Measurements from ENCODE around the gene TXNRD2. TPM values are rescaled to one million over a fixed set of nuclear protein-coding genes. Genes with fewer than 3 reads are reported as not detected.

Gene TXNRD2
- polyA plus RNA-seq, 1 donor from 2014 or later: 4.1 TPM

DNA sequence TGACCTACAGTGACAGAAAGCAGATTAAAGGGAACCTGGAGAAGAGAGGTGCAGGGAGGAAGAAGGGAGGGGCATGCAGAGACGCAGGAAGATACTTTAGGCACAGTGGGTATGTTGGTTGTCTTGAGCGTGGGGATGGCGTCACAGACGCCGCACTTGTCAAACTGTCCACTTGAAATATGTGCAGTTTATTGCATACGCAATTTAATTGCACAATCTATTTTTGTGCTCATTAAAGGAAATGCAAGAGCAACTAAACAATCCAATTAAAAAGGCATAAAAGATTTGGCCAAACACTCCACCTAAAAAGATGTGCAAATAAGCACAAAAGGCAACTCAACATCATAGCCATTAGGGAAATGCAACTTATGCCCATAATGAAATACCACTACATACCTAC lies 103.7 kb downstream of the TXNRD2 start:
- Histone ChIP-seq H3K79me2 (replicated peaks; ENCODE audit: insufficient read depth, low read length) (no peaks in the 10 kb centered on the region), H3K36me3 (ENCODE audit: insufficient read depth, low read length) (no peaks in the 10 kb centered on the region), H3K27me3 (ENCODE audit: insufficient read depth, low read depth, low read length) (no peaks in the 10 kb centered on the region), H3K9ac (ENCODE audit: low read length) (no peak overlapping the region), H2AFZ (ENCODE audit: low read depth, low read length) (no peak overlapping the region), H3K9me2 (ENCODE audit: insufficient read depth, low read length) (no peaks in the 10 kb centered on the region), H4K20me1 (ENCODE audit: insufficient read depth) (no peaks in the 10 kb centered on the region), H3K4me3 (ENCODE audit: low read length) (no peak overlapping the region), H3F3A (ENCODE audit: insufficient read depth, low read length, poor library complexity, severe bottlenecking) (no peaks in the 10 kb centered on the region), H3K27ac (ENCODE audit: low read length) (no peak overlapping the region), H3K4me2 (ENCODE audit: low read length) (no peak overlapping the region), H3K9me3 (ENCODE audit: low read length) (no peaks in the 10 kb centered on the region)
- no peak for TF ChIP-seq EZH2 (IDR thresholded peaks at IDR 0.05; ENCODE audit: borderline replicate concordance, insufficient read depth, low read length, poor library complexity, severe bottlenecking)
- no peak for TF ChIP-seq TAF1 (IDR thresholded peaks at IDR 0.05; ENCODE audit: low read depth)
- TF ChIP-seq, protein P1, sequence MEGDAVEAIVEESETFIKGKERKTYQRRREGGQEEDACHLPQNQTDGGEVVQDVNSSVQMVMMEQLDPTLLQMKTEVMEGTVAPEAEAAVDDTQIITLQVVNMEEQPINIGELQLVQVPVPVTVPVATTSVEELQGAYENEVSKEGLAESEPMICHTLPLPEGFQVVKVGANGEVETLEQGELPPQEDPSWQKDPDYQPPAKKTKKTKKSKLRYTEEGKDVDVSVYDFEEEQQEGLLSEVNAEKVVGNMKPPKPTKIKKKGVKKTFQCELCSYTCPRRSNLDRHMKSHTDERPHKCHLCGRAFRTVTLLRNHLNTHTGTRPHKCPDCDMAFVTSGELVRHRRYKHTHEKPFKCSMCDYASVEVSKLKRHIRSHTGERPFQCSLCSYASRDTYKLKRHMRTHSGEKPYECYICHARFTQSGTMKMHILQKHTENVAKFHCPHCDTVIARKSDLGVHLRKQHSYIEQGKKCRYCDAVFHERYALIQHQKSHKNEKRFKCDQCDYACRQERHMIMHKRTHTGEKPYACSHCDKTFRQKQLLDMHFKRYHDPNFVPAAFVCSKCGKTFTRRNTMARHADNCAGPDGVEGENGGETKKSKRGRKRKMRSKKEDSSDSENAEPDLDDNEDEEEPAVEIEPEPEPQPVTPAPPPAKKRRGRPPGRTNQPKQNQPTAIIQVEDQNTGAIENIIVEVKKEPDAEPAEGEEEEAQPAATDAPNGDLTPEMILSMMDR (IDR thresholded peaks at IDR 0.05; ENCODE audit: poor library complexity, severe bottlenecking): no peak
- no peak for TF ChIP-seq MXI1 (conservative IDR thresholded peaks at IDR 0.05; ENCODE audit: poor library complexity, severe bottlenecking)
- TF ChIP-seq EP300 (conservative IDR thresholded peaks at IDR 0.05; ENCODE audit: poor library complexity, severe bottlenecking): no peak
- TF ChIP-seq, protein P2, sequence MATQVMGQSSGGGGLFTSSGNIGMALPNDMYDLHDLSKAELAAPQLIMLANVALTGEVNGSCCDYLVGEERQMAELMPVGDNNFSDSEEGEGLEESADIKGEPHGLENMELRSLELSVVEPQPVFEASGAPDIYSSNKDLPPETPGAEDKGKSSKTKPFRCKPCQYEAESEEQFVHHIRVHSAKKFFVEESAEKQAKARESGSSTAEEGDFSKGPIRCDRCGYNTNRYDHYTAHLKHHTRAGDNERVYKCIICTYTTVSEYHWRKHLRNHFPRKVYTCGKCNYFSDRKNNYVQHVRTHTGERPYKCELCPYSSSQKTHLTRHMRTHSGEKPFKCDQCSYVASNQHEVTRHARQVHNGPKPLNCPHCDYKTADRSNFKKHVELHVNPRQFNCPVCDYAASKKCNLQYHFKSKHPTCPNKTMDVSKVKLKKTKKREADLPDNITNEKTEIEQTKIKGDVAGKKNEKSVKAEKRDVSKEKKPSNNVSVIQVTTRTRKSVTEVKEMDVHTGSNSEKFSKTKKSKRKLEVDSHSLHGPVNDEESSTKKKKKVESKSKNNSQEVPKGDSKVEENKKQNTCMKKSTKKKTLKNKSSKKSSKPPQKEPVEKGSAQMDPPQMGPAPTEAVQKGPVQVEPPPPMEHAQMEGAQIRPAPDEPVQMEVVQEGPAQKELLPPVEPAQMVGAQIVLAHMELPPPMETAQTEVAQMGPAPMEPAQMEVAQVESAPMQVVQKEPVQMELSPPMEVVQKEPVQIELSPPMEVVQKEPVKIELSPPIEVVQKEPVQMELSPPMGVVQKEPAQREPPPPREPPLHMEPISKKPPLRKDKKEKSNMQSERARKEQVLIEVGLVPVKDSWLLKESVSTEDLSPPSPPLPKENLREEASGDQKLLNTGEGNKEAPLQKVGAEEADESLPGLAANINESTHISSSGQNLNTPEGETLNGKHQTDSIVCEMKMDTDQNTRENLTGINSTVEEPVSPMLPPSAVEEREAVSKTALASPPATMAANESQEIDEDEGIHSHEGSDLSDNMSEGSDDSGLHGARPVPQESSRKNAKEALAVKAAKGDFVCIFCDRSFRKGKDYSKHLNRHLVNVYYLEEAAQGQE (IDR thresholded peaks at IDR 0.05; ENCODE audit: borderline replicate concordance): no peak
- no peak for TF ChIP-seq RAD21 (conservative IDR thresholded peaks at IDR 0.05)
- no peak for TF ChIP-seq SMC3 (conservative IDR thresholded peaks at IDR 0.05; ENCODE audit: poor library complexity)
- no peak for TF ChIP-seq POLR2AphosphoS5 (IDR thresholded peaks at IDR 0.05)

DNA sequence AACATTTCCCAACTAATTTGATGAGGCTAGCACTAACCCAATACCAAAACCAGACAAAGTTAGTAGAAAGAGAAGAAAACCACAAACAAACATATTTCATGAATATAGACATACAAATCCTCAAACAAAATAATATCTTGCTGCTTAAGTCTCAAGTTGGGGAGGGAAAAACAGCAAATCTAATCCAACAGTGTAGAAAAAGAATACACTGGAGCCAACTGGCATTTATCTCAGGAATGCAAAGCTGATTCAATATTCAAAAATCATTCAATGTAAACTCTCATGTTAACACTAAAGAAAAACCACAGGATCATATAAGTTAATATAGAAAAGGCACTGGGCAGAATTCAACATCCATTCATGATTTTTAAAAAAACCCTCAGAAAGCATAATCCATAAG lies 105.1 kb downstream of the TXNRD2 start:
- no peak overlapping the region for H3K27ac ChIP-seq (ENCODE audit: low read length)
- H3K79me2 ChIP-seq (replicated peaks; ENCODE audit: insufficient read depth, low read length): no peaks in the 10 kb centered on the region
- no peaks in the 10 kb centered on the region for H3K9me3 ChIP-seq (ENCODE audit: low read length)
- H3K4me2 ChIP-seq (ENCODE audit: low read length): no peak overlapping the region
- no peaks in the 10 kb centered on the region for H3K36me3 ChIP-seq (ENCODE audit: insufficient read depth, low read length)
- H3K9ac ChIP-seq (ENCODE audit: low read length): no peak overlapping the region
- H3K4me3 ChIP-seq (ENCODE audit: low read length): no peak overlapping the region
- H3F3A ChIP-seq (ENCODE audit: insufficient read depth, low read length, poor library complexity, severe bottlenecking): no peaks in the 10 kb centered on the region
- no peak overlapping the region for H2AFZ ChIP-seq (ENCODE audit: low read depth, low read length)
- TF ChIP-seq EP300 (conservative IDR thresholded peaks at IDR 0.05; ENCODE audit: poor library complexity, severe bottlenecking) (no peak), TAF1 (IDR thresholded peaks at IDR 0.05; ENCODE audit: low read depth) (no peak), SMC3 (conservative IDR thresholded peaks at IDR 0.05; ENCODE audit: poor library complexity) (no peak), RAD21 (conservative IDR thresholded peaks at IDR 0.05) (no peak), EZH2 (IDR thresholded peaks at IDR 0.05; ENCODE audit: borderline replicate concordance, insufficient read depth, low read length, poor library complexity, severe bottlenecking) (no peak), POLR2AphosphoS5 (IDR thresholded peaks at IDR 0.05) (no peak), MXI1 (conservative IDR thresholded peaks at IDR 0.05; ENCODE audit: poor library complexity, severe bottlenecking) (no peak)
- TF ChIP-seq, protein P1 (IDR thresholded peaks at IDR 0.05; ENCODE audit: poor library complexity, severe bottlenecking): no peak
- TF ChIP-seq, protein P2 (IDR thresholded peaks at IDR 0.05; ENCODE audit: borderline replicate concordance): no peak
- no peaks in the 10 kb centered on the region for H4K20me1 ChIP-seq (ENCODE audit: insufficient read depth)
- no peaks in the 10 kb centered on the region for H3K27me3 ChIP-seq (ENCODE audit: insufficient read depth, low read depth, low read length)
- no peaks in the 10 kb centered on the region for H3K9me2 ChIP-seq (ENCODE audit: insufficient read depth, low read length)
